AG09319 (cell line): ENCODE measurements around the gene GPC2.

Experiments used
- DNase-seq: peaks from one replicate; pipeline ENCODE4 v3.0.0-alpha.2; 2010; ENCODE audit warnings: low read depth; ENCODE audit errors: extremely low read depth
- TF ChIP-seq, protein P1 (sequence below): IDR thresholded peaks from 2 replicates; pipeline ENCODE4 v1.5.1; 2011; ENCODE audit warnings: low read depth, mild to moderate bottlenecking, inconsistent platforms, low read length, moderate library complexity

GPC2 gene

DNA sequence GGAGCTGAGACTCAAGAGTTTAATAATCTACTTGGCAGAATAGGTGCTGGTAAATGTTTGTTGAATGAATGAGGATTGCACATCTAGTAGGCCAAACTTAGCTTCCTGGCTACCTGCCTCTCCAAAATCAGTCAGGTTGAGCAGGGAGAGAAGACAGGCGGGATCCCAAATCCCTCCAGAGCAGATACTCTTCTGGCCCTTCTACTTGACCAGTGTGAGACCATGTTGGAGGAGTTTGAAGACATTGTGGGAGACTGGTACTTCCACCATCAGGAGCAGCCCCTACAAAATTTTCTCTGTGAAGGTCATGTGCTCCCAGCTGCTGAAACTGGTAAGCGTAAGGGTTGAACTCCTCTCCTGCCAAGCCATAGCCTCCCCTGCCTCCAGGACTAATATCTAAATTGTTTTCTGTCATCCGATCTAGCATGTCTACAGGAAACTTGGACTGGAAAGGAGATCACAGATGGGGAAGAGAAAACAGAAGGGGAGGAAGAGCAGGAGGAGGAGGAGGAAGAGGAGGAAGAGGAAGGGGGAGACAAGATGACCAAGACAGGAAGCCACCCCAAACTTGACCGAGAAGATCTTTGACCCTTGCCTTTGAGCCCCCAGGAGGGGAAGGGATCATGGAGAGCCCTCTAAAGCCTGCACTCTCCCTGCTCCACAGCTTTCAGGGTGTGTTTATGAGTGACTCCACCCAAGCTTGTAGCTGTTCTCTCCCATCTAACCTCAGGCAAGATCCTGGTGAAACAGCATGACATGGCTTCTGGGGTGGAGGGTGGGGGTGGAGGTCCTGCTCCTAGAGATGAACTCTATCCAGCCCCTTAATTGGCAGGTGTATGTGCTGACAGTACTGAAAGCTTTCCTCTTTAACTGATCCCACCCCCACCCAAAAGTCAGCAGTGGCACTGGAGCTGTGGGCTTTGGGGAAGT, 52.6 kb downstream of the GPC2 start:
- TF ChIP-seq, protein P1, sequence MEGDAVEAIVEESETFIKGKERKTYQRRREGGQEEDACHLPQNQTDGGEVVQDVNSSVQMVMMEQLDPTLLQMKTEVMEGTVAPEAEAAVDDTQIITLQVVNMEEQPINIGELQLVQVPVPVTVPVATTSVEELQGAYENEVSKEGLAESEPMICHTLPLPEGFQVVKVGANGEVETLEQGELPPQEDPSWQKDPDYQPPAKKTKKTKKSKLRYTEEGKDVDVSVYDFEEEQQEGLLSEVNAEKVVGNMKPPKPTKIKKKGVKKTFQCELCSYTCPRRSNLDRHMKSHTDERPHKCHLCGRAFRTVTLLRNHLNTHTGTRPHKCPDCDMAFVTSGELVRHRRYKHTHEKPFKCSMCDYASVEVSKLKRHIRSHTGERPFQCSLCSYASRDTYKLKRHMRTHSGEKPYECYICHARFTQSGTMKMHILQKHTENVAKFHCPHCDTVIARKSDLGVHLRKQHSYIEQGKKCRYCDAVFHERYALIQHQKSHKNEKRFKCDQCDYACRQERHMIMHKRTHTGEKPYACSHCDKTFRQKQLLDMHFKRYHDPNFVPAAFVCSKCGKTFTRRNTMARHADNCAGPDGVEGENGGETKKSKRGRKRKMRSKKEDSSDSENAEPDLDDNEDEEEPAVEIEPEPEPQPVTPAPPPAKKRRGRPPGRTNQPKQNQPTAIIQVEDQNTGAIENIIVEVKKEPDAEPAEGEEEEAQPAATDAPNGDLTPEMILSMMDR = no peak
- DNase-seq = no peak

DNA sequence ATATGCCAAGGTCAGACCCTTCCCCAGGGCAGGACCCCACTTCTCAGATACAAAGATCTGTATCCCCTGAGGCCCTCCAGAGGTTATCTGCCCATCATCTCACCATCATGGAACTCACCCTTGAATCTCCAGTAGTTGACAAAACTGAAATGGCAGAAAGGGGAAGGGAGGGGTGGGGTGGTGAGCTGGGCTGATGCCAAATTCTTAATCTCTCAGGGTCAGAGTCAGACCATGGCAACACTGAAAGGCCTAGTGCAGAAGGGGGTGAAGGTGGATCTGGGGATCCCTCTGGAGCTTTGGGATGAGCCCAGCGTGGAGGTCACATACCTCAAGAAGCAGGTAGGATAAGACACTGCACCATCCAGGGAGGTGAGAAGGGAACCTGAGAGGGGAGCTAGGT, 54.6 kb downstream of the GPC2 start:
- DNase-seq = no peak

DNA sequence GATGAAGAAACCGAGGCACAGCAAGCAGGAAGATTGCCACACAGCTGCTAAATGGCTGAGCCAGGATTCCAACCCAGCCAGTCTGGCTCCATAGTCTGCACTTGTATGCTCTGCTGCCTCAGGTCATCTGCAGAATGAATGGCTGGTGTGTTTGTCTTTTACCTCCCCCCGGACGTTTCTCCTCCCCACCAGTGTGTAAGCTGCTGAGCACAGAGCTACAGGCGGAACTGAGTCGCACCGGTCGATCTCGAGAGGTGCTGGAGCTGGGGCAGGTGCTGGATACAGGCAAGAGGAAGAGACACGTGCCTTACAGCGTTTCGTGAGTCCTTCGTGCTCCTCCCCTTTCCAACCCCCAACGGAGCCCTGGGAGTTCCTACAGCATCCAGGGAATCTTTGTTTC, 55.1 kb downstream of the GPC2 start:
- TF ChIP-seq, protein P1 = no peak
- no peak for DNase-seq

More for the DNA sequence above, 54.6 kb downstream of the GPC2 start:
- TF ChIP-seq, protein P1 = no peak

DNA sequence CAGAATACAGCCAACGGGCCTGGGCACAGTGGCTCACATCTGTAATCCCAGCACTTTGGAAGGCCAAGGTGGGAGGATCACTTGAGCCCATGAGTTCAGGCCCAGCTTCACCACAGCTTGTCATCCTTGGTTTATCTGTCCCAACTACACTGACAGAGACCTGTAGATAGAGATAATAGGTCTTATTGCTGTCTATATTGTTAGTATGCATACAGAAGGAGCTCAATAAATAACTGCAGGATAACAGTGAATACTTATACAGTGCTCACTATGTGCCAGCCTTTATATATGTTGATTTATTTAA, 56.5 kb downstream of the GPC2 start:
- DNase-seq = no peak
- TF ChIP-seq, protein P1 = no peak

DNA sequence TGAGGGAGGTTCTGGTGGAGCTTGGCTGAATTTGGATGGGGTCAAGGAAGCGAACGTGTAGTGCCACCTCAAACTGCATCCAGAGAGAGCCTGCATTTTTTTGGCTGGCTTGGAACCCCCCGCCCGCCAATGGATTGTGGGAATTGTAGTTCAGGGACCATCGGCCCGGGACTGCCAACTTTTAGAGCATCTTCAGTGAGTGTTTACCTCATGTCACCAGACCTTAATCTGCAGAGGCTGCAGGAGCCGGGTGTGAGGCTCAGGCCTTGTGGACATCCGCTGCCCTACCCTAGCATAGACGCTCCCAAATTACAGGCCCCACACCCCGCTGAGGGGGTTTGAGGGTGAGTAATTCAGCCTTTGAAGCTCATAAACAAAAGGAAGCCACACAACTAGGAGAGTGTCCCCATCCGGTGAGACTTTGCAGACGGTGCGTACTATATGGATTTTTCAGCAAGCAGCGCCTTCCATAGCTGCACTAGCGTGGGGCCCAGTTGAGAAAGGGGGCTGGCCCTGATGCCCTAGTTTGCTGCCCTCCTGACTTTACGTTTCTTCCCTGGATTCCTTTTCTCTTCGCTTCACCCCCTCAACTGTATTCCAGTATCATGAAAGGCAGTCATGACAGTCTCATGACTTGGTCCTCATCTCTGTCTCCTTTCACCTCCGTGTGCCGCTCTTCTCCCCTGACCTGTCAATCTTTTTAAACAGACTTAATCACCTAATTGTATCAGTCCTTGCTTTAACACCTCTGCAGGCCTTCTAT, 57.0 kb downstream of the GPC2 start:
- TF ChIP-seq, protein P1 = no peak
- DNase-seq = peak; percentile 16
